Mesenteric fat pad (tissue), 1 donor: ENCODE results near the gene LLGL2. TPM values are rescaled to one million over a fixed set of nuclear protein-coding genes. Genes with fewer than 3 reads are reported as not detected.
"Not testable (repeated sequence)": the region's sequence is repeated elsewhere in the genome, so short reads cannot be mapped to it uniquely, and the experiment has no call there.

ENCODE experiments used
- DNase-seq: peaks from one replicate; pipeline ENCODE4 v3.0.0-alpha.2; 2020; ENCODE audit warnings: low spot score
- total RNA-seq: library from RNA; stranded (reverse); fragmentation: NEBNext Ultra II Directional; extraction: Animal tissue kit (Norgen Biotek cat#: 25700); gene quantifications from one replicate; pipeline ENCODE4 v1.2.1, GENCODE V29; 2021
- donor health status: DM: yes; HTN: yes; CAD: no.

Gene LLGL2
- total RNA-seq, 1 donor from 2014 or later = 8.2 TPM

GRCh38 chr17:75568412-75569255 is 43.1 kb downstream of the LLGL2 start:
- DNase-seq = no peak

- DNase-seq = no peak
These were observed 44.7 kb downstream of the LLGL2 start for GRCh38 chr17:75570034-75570676.

GRCh38 chr17:75570772-75571171 is 45.3 kb downstream of the LLGL2 start:
- DNase-seq = no peak

- no peak for DNase-seq
These were observed 45.8 kb downstream of the LLGL2 start for GRCh38 chr17:75571197-75571884.

- no peak for DNase-seq
These were observed 46.4 kb downstream of the LLGL2 start for GRCh38 chr17:75571885-75572215.

- no peak for DNase-seq
These were observed 47.4 kb downstream of the LLGL2 start for GRCh38 chr17:75572713-75573539.

- no peak for DNase-seq
These were observed 48.1 kb downstream of the LLGL2 start for GRCh38 chr17:75573540-75573957.

GRCh38 chr17:75573994-75574393 is 48.5 kb downstream of the LLGL2 start:
- no peak for DNase-seq

GRCh38 chr17:75574404-75575036 is 49.0 kb downstream of the LLGL2 start:
- DNase-seq = no peak

DNA sequence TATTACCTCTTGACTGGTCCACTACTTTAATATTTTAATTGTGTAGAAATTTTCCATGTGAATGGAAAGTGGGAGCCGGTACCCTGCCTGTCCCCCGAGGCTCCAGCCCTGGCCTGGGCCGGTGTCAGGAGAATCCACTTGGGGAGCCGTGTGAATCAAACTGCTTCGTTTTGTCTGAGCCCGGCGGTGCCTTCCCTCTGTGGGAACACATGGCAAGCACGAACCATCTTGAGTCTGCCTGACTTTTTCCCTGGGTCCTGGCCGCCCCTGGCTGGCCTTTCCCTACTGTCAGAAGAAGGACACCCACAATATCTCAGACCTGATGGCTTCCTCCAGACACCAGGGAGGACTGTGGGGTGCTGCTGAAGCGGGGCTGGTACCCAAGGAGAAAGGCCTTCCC is 49.7 kb downstream of the LLGL2 start:
- no peak for DNase-seq

- DNase-seq = no peak
These were observed 50.2 kb downstream of the LLGL2 start for GRCh38 chr17:75575728-75576127.

DNA sequence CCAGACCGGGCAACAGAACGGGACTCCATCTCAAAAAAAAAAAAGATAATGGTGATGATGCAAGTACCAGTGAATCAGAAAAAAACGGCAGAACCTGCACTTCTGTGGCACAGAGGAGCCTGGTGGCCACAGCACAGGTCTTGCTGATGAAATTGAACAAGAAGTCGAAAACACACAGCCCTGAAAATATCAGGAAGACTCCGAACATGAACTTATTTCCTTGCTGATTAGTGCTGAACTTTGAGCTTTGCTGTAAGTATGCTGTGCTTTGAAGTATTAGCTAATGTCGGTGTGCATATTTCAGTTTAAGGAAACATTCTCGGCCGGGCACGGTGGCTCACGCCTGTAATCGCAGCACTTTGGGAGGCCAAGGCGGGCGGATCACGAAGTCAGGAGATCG is 51.2 kb downstream of the LLGL2 start:
- DNase-seq = no peak

GRCh38 chr17:75581121-75581725 is 55.7 kb downstream of the LLGL2 start:
- not testable (repeated sequence) for DNase-seq

DNA sequence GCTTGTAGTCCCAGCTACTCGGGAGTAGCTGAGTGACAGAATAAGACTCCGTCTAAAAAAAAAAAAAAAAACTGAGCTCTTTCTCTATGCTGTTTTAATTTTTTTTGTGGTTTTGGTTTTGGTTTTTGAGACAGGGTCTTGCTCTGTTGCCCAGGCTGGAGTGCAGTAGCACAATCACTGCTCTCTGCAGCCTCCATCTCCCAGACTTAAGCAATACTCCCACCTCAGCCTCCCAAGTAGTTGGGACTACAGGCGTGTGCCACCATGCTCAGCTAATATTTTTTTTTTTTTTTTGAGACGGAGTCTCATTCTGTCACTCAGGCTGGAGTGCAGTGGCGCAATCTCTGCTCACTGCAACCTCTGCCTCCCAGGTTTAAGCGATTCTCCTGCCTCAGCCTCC is 57.7 kb downstream of the LLGL2 start:
- DNase-seq = not testable (repeated sequence)

- no peak for DNase-seq
These were observed 59.3 kb downstream of the LLGL2 start for GRCh38 chr17:75584849-75585175.

DNA sequence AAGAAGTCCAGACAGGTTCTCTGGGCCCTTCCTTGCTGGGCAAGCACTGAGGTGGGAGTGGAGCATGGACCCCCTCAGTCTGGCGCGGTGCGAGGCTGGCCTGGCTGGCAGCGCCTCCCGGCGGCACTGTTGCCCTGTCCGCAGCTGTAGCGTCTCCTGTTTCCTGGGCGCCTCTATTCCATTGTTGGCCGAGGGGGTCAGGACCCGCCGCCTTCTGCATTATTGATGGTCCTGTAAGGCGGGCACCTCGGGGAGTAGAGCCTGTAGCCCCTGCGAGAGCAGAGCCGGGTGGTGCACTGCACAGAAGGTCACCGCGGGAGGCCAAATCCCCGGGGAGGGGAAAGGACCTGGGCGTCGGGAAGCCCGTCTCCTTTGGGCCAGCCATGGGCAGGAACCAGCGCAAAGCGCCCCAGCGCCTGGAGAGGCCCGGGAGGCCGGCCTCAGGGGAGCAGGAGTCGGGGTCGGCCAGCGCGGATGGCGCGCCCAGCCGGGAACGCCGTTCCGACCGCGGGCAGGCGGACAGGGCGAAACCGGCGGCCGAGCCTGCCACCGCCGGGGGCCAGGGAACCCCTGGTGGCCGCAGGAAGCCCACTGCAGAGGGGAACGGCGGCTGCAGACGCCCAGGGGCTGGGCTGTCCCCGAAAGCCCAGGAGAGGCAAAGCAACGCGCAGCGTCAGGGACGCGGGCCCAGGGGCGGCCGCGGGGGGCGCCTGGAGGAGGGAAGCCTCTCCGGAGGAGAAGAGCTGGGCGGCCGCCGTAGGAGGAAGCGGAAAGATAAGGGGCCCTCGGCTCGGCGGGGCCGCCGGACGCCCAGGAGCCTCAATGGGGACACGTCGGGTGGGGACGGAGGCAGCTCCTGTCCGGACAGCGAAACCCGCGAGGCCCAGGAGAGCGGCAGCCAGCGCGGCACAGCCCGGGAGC is 62.4 kb downstream of the LLGL2 start, which contains the start of gene MYO15B:
TSS of gene MYO15B (plus strand) at position 126 of the 921 bp plus-strand sequence. CDS start at position 384, 258 bp downstream.
- no peak for DNase-seq

- DNase-seq = no peak
These were observed 63.1 kb downstream of the LLGL2 start for GRCh38 chr17:75588596-75589011.

DNA sequence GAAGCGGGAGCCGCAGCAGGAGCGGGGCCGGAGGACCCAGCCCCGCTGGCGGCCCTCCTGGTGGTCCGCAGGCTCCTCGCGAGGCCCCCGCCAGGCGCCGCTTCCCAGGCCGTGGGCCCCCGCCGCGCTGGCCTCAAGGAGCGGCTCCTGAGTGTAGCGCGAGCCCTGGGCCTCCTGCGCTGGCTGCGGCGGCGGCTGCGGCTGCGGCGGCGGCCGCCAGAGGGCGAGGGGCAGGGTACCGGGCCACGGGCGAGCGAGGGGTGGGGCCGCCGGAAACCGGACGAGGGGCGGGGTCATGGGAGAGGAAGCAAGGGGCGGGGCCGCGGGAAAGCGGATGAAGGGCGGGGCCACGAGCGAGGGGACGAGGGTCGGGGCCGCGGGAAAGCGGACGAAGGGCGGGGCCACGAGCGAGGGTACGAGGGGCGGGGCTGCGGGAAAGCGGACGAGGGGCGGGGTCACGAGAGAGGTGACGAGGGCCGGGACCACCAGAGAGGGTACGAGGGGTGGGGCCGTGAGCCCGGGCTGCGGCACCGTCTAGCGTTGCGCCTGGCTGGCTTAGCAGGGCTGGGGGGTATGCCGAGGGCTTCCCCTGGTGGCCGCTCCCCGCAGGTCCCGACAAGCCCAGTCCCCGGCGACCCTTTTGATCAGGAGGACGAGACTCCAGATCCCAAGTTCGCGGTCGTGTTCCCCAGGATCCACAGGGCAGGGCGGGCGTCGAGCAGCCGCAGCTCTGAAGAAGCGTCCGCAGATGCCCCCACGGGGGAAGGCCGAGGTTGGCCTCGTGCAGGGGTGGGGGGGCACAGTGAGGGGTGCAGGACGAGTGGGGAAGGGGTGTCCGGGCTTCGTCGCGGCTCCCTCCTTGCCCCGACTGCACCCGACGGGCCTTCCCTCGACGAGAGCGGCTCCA is 63.8 kb downstream of the LLGL2 start:
- peak; percentile 99 for DNase-seq
